MCF 10A (cell line): ENCODE data around the gene PLXNC1. TPM values are rescaled to one million over a fixed set of nuclear protein-coding genes. Genes with fewer than 3 reads are reported as not detected.

Experiments used
- BruUV-seq: library from RNA; stranded (reverse); fragments of 400-500 nt; replicated peaks from 2 replicates; lab custom pipeline; 2021; lab: Mats Ljungman, UMichigan
- CTCF ChIA-PET: fragments of 300-600 bp; sonication (Branson Sonifier 250); formaldehyde crosslinking; extraction: SDS; loops from one replicate; lab custom pipeline; 2021; ENCODE audit warnings: antibody characterized with exemption, inconsistent platforms; lab: Yijun Ruan, JAX
- POLR2A ChIA-PET: fragments of 300-600, 350-650 bp; sonication (Branson Sonifier 250); formaldehyde crosslinking; extraction: SDS; loops from one replicate; lab custom pipeline; 2020; ENCODE audit warnings: antibody characterized with exemption, inconsistent platforms; lab: Yijun Ruan, JAX
- DNase-seq: peaks from one replicate; pipeline ENCODE4 v3.0.0-alpha.2; 2018; ENCODE audit not compliant: unreplicated experiment
- H3K27ac Mint-ChIP-seq: one replicate; pipeline ENCODE4 v1.8.0; 2022; ENCODE audit warnings: mild to moderate bottlenecking, low read depth, mixed read lengths; ENCODE audit not compliant: unreplicated experiment
- H3K27me3 Mint-ChIP-seq: one replicate; pipeline ENCODE4 v1.8.0; 2022; ENCODE audit warnings: mixed read lengths; ENCODE audit not compliant: insufficient read depth, unreplicated experiment
- H3K36me3 Mint-ChIP-seq: one replicate; pipeline ENCODE4 v1.8.0; 2022; ENCODE audit warnings: mild to moderate bottlenecking, moderate library complexity, mixed read lengths; ENCODE audit not compliant: insufficient read depth, unreplicated experiment
- H3K4me1 Mint-ChIP-seq: one replicate; pipeline ENCODE4 v1.8.0; 2022; ENCODE audit warnings: mixed read lengths; ENCODE audit not compliant: insufficient read depth, unreplicated experiment
- H3K4me3 Mint-ChIP-seq: one replicate; pipeline ENCODE4 v1.8.0; 2022; ENCODE audit warnings: mild to moderate bottlenecking, moderate library complexity, mixed read lengths; ENCODE audit not compliant: unreplicated experiment
- H3K9me3 Mint-ChIP-seq: one replicate; pipeline ENCODE4 v1.8.0; 2022; ENCODE audit warnings: mixed read lengths; ENCODE audit not compliant: unreplicated experiment
- intact Hi-C: fragments of 100-400 bp; cut with micrococcal nuclease; formaldehyde crosslinking; loops from 2 replicates; pipeline ENCODE4 v1.14.1; 2022
- total RNA-seq: library from RNA; stranded (reverse); gene quantifications from 2 replicates; pipeline ENCODE4 v1.2.3, GENCODE V29; 2022
- TF ChIP-seq, protein P1 (sequence below): fragments of 200-600 bp; IDR thresholded peaks from one replicate; pipeline ENCODE4 v1.8.0; 2022; ENCODE audit warnings: antibody characterized with exemption, mild to moderate bottlenecking; ENCODE audit not compliant: unreplicated experiment

PLXNC1 gene
- total RNA-seq, 1 experiment from 2014 or later: 2.4 TPM

DNA sequence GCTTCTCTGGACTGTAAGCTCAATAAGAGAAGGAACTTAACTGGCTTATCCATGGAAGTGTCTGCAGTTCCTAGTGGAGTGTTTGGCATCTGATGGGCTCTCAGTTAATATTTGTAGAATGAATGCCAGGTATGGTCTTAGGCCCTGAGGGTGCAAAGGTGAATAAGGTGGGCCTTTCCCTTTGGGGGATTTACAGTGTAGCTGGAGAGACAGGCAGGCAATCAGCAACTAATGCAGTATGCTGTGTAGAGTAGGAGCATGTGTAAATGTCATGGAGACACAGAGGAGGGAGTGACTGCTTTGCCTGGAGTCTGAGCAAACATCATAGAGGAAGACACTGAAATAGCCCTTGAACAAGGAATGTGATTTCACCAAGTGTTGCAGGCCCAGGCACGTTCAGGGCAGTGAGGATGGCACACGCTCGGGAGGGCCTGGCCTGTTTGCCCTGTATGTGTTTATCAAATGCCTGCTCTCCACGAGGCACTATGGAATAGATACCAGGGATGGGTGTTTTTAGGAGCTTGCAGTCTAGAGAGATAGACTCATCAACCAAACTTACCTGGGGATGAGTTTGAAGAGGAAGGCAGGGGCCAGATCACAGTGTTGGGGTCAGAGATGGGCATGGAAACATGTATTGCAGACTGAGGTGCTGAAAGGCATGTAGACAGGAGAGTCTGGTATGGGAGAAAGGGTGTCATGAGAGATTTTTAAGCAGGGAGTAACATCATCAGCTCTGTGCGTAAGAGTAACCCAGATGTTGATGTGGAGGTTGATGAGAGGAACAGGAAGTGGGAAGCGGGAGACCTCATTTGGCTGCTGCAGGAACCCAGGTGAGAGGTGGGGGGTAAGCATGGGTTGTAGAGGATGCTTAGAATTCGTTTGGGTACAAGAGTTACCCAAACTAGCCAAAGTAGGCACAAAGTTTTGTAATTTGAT lies 54.1 kb downstream of the PLXNC1 start:
- DNase-seq: peak; percentile 66
- TF ChIP-seq, protein P1, sequence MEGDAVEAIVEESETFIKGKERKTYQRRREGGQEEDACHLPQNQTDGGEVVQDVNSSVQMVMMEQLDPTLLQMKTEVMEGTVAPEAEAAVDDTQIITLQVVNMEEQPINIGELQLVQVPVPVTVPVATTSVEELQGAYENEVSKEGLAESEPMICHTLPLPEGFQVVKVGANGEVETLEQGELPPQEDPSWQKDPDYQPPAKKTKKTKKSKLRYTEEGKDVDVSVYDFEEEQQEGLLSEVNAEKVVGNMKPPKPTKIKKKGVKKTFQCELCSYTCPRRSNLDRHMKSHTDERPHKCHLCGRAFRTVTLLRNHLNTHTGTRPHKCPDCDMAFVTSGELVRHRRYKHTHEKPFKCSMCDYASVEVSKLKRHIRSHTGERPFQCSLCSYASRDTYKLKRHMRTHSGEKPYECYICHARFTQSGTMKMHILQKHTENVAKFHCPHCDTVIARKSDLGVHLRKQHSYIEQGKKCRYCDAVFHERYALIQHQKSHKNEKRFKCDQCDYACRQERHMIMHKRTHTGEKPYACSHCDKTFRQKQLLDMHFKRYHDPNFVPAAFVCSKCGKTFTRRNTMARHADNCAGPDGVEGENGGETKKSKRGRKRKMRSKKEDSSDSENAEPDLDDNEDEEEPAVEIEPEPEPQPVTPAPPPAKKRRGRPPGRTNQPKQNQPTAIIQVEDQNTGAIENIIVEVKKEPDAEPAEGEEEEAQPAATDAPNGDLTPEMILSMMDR: no peak
- H3K4me1 Mint-ChIP-seq: peaks cover 21% of the 10 kb centered on the region
- CTCF ChIA-PET: interaction anchor here (1.1 kb wide), 1 partner anchor 26 kb away, joined by 3 read pairs; no protein-coding TSS in a partner anchor
- no peaks in the 10 kb centered on the region for H3K27me3 Mint-ChIP-seq
- POLR2A ChIA-PET: interaction anchor here (0.6 to 2.2 kb wide), 7 partner anchors 10 to 460 kb away, joined by 3 to 17 read pairs (median 4); no protein-coding TSS in a partner anchor
- peaks cover 6% of the 10 kb centered on the region for H3K9me3 Mint-ChIP-seq
- no TSS peak for BruUV-seq
- no peaks in the 10 kb centered on the region for H3K36me3 Mint-ChIP-seq
- no peak overlapping the region for H3K4me3 Mint-ChIP-seq
- intact Hi-C loops: no loop called here
- peak overlapping the region; percentile 78 for H3K27ac Mint-ChIP-seq

DNA sequence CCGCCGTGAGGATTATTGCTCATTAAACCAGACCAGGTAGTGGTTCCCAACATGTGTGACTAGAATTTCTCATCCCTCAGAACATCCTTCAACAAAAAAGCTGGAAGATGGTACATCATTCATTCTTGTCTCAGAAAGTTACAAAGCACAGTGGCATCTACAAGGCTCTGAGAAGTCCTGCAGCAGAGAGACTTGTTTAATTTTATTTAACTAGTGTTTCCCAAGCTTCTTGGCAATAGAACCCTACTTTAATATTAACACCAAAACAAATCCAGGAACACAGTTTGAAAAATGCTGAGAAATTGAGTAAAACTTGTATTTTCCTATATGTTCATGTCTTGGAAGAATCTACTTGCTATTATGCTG lies 54.8 kb downstream of the PLXNC1 start:
- TF ChIP-seq, protein P1: no peak
- H3K9me3 Mint-ChIP-seq: peaks cover 6% of the 10 kb centered on the region
- POLR2A ChIA-PET: interaction anchor here (0.9 to 2.2 kb wide), 4 partner anchors 10 to 30 kb away, joined by 3 to 17 read pairs (median 4); no protein-coding TSS in a partner anchor
- CTCF ChIA-PET: no interaction called here
- no peaks in the 10 kb centered on the region for H3K27me3 Mint-ChIP-seq
- no TSS peak for BruUV-seq
- intact Hi-C loops: no loop called here
- no peak for DNase-seq
- no peak overlapping the region for H3K4me3 Mint-ChIP-seq
- peak overlapping the region; percentile 78 for H3K27ac Mint-ChIP-seq
- H3K4me1 Mint-ChIP-seq: peaks cover 27% of the 10 kb centered on the region
- no peaks in the 10 kb centered on the region for H3K36me3 Mint-ChIP-seq

DNA sequence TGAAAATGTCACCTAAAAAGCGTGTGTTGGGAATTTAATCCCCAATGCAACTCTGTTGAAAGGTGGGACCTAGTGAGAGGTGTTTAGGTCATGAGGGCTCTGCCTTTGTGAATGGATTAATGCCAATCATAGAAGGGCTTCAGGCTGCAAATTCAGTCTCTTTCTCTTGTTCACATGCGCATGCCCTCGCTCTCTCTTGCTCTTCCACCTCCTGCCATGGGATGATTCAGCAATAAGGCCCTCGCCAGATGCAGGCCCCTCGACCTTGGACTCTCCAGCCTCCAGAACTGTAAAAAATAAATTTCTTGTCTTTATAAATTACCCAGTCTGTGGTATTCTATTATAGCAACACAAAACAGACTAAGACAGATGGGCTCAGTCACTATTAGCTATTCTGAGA lies 55.4 kb downstream of the PLXNC1 start:
- H3K27ac Mint-ChIP-seq: no peak overlapping the region
- POLR2A ChIA-PET: interaction anchor here (1.4 kb wide), 1 partner anchor 59 kb away, joined by 4 read pairs; no protein-coding TSS in a partner anchor
- H3K36me3 Mint-ChIP-seq: no peaks in the 10 kb centered on the region
- no TSS peak for BruUV-seq
- H3K9me3 Mint-ChIP-seq: peaks cover 6% of the 10 kb centered on the region
- H3K27me3 Mint-ChIP-seq: no peaks in the 10 kb centered on the region
- TF ChIP-seq, protein P1: no peak
- DNase-seq: no peak
- H3K4me1 Mint-ChIP-seq: peaks cover 30% of the 10 kb centered on the region
- H3K4me3 Mint-ChIP-seq: no peak overlapping the region
- CTCF ChIA-PET: interaction anchor here (0.6 kb wide), 1 partner anchor 1365 kb away, joined by 4 read pairs; no protein-coding TSS in a partner anchor
- intact Hi-C loops: no loop called here
